Measurements from ENCODE around the gene WFDC11.

The WFDC11 gene

GRCh38 chr20:45612314-45612713, 57.7 kb downstream of the WFDC11 start:
- Histone ChIP-seq H3K27me3 (peaks cover 16% of the 10 kb centered on the region), H3K36me3 (no peaks in the 10 kb centered on the region), H3K27ac (no peak overlapping the region), H3K9me3 (no peaks in the 10 kb centered on the region), H3K4me3 (ENCODE audit: low read depth in 1 of 2, low read length in 1 of 2) (no peak overlapping the region), H3K4me1 (ENCODE audit: control insufficient read depth in 1 of 2, insufficient read depth in 1 of 2, low read depth in 1 of 2, low read length in 1 of 2) (no peaks in the 10 kb centered on the region)
- TF ChIP-seq CTCF (IDR thresholded peaks at IDR 0.05): no peak

GRCh38 chr20:45611054-45611453, 59.0 kb downstream of the WFDC11 start:
- H3K9me3 ChIP-seq: no peaks in the 10 kb centered on the region
- H3K27me3 ChIP-seq: peaks cover 16% of the 10 kb centered on the region
- H3K36me3 ChIP-seq: no peaks in the 10 kb centered on the region
- H3K27ac ChIP-seq: no peak overlapping the region
- TF ChIP-seq CTCF (IDR thresholded peaks at IDR 0.05): no peak
- no peaks in the 10 kb centered on the region for H3K4me1 ChIP-seq (ENCODE audit: control insufficient read depth in 1 of 2, insufficient read depth in 1 of 2, low read depth in 1 of 2, low read length in 1 of 2)
- no peak overlapping the region for H3K4me3 ChIP-seq (ENCODE audit: low read depth in 1 of 2, low read length in 1 of 2)

GRCh38 chr20:45607810-45608209, 62.2 kb downstream of the WFDC11 start:
- Histone ChIP-seq H3K27me3 (peaks cover 13% of the 10 kb centered on the region), H3K4me3 (ENCODE audit: low read depth in 1 of 2, low read length in 1 of 2) (no peak overlapping the region), H3K36me3 (no peaks in the 10 kb centered on the region), H3K9me3 (no peaks in the 10 kb centered on the region), H3K4me1 (ENCODE audit: control insufficient read depth in 1 of 2, insufficient read depth in 1 of 2, low read depth in 1 of 2, low read length in 1 of 2) (no peaks in the 10 kb centered on the region), H3K27ac (no peak overlapping the region)
- TF ChIP-seq CTCF (IDR thresholded peaks at IDR 0.05): no peak

Measured in neutrophil (primary cell).